K562 (cell line): ENCODE results near the gene OBSCN. TPM values are rescaled to one million over a fixed set of nuclear protein-coding genes. Genes with fewer than 3 reads are reported as not detected.

Experiments
- ATAC-seq: fragments of 200-7000 bp; cut with Tn5 transposase; 3 replicates; pipeline ENCODE4 v1.9.1; 2020; ENCODE audit warnings: moderate library complexity
- BruUV-seq: library from RNA; stranded (reverse); fragments of 400-500 nt; replicated peaks from 2 replicates; lab custom pipeline; 2021; lab: Mats Ljungman, UMichigan
- CTCF ChIA-PET: fragments of 300-600 bp; formaldehyde crosslinking; extraction: SDS; loops from one replicate; lab custom pipeline; 2021; ENCODE audit warnings: low intra/inter-chr PET ratio; lab: Yijun Ruan, JAX
- POLR2A ChIA-PET: fragments of 300-600, 350-650 bp; sonication (Branson Sonifier 250); formaldehyde crosslinking; extraction: SDS; loops from one replicate; lab custom pipeline; 2021; ENCODE audit warnings: antibody characterized with exemption, inconsistent platforms; lab: Yijun Ruan, JAX
- DNase-seq, 4 experiments: peaks; one replicate each; pipeline versions ENCODE4 v3.0.0 to v3.0.0-alpha.2; 2011 to 2018; ENCODE audit warnings: low spot score in 3 of 4, mixed read lengths in 3 of 4; ENCODE audit errors: extremely low read depth in 1 of 4
- FAIRE-seq: peaks from 2 replicates; lab custom pipeline; 2011; peaks lifted over from hg19 to GRCh38; lab: Jason Lieb, UNC
- H2AFZ ChIP-seq: 2 replicates; pipeline ENCODE4 v1.6.0; 2011; ENCODE audit warnings: low read depth, low read length, control low read depth, inconsistent platforms
- H3K27ac ChIP-seq: fragments of 200-600 bp; 3 replicates; pipeline ENCODE4 v1.8.0; 2011; ENCODE audit warnings: low read depth, mild to moderate bottlenecking, control low read depth, inconsistent platforms, low read length, moderate library complexity, mixed read lengths; ENCODE audit errors: extremely low read depth
- H3K27me3 ChIP-seq, 2 experiments: fragments of 300-600 bp in 1 of 2; 2 replicates in 1 of 2; 3 replicates in 1 of 2; pipeline versions ENCODE4 v1.6.0 to v1.8.0; 2011; ENCODE audit warnings: inconsistent platforms in 2 of 2, low read length in 2 of 2, mild to moderate bottlenecking in 1 of 2, mixed read lengths in 1 of 2, moderate library complexity in 1 of 2; ENCODE audit not compliant: control insufficient read depth in 2 of 2, insufficient read depth in 2 of 2
- H3K36me3 ChIP-seq: fragments of 300-600 bp; 3 replicates; pipeline ENCODE4 v1.8.0; 2011; ENCODE audit warnings: mild to moderate bottlenecking, low read length, inconsistent platforms; ENCODE audit not compliant: control insufficient read depth, insufficient read depth
- H3K4me1 ChIP-seq, 2 experiments: fragments of 200-600 bp in 1 of 2; replicated peaks in 1 of 2; 2 replicates in 1 of 2; 3 replicates in 1 of 2; pipeline versions ENCODE4 v1.5.1 to v1.8.0; 2011; ENCODE audit warnings: inconsistent platforms in 2 of 2, low read length in 2 of 2, mild to moderate bottlenecking in 1 of 2, mixed read lengths in 1 of 2, moderate library complexity in 1 of 2; ENCODE audit not compliant: control insufficient read depth in 2 of 2, insufficient read depth in 2 of 2
- H3K4me2 ChIP-seq: 2 replicates; pipeline ENCODE4 v1.6.1; 2011; ENCODE audit warnings: low read length, control low read depth, inconsistent platforms, mixed read lengths; ENCODE audit not compliant: insufficient read depth
- H3K4me3 ChIP-seq: fragments of 200-600 bp; sonication (generic), shearing (Covaris generic); 2 replicates; pipeline ENCODE4 v1.5.1; 2016; ENCODE audit warnings: control low read depth, inconsistent platforms
- H3K79me2 ChIP-seq: fragments of 200-600 bp; 3 replicates; pipeline ENCODE4 v1.8.0; 2011; ENCODE audit warnings: low read length, inconsistent platforms; ENCODE audit not compliant: control insufficient read depth, insufficient read depth
- H3K9ac ChIP-seq, 2 experiments: 2 replicates each; pipeline versions ENCODE4 v1.6.0 to v1.6.1; 2011; ENCODE audit warnings: low read depth in 2 of 2, low read length in 2 of 2, control low read depth in 1 of 2, inconsistent platforms in 1 of 2, mild to moderate bottlenecking in 1 of 2, mixed read lengths in 1 of 2; ENCODE audit not compliant: insufficient read depth in 1 of 2
- H3K9me1 ChIP-seq: one replicate; pipeline ENCODE4 v1.6.0; 2011; ENCODE audit warnings: inconsistent platforms, mild to moderate bottlenecking, low read length, moderate library complexity; ENCODE audit not compliant: control insufficient read depth, insufficient read depth
- H3K9me3 ChIP-seq: replicated peaks from 2 replicates; pipeline ENCODE4 v1.5.1; 2011; ENCODE audit warnings: low read depth, low read length, inconsistent platforms; ENCODE audit not compliant: control insufficient read depth, insufficient read depth
- H4K20me1 ChIP-seq: replicated peaks from 2 replicates; pipeline ENCODE4 v1.6.1; 2011; ENCODE audit warnings: low read length, inconsistent platforms, mixed read lengths; ENCODE audit not compliant: control insufficient read depth, insufficient read depth
- BHLHE40 ChIP-seq: IDR thresholded peaks from 2 replicates; pipeline ENCODE4 v1.6.1; 2011; ENCODE audit warnings: low read length, improper control_type of control experiment
- FIP1L1 ChIP-seq: fragments of 200-400 bp; formaldehyde crosslinking; IDR thresholded peaks from 2 replicates; pipeline ENCODE4 v1.6.1; 2018; ENCODE audit warnings: mild to moderate bottlenecking, low read depth, low read length; ENCODE audit not compliant: poor library complexity, severe bottlenecking
- GTF3C2 ChIP-seq: IDR thresholded peaks from 3 replicates; pipeline ENCODE4 v1.6.1; 2011; ENCODE audit warnings: borderline replicate concordance, mild to moderate bottlenecking, moderate library complexity; ENCODE audit not compliant: insufficient read length; ENCODE audit errors: extremely low read depth
- HDAC1 ChIP-seq, 2 experiments: fragments of 450-650 bp; IDR thresholded peaks; 2 replicates each; pipeline ENCODE4 v1.6.1; 2016 to 2017; ENCODE audit warnings: inconsistent platforms in 1 of 2, mild to moderate bottlenecking in 1 of 2, moderate library complexity in 1 of 2
- HINFP ChIP-seq: fragments of 450-650 bp; conservative IDR thresholded peaks from 2 replicates; pipeline ENCODE4 v1.6.1; 2016; ENCODE audit warnings: missing genetic modification characterization, low read depth, mild to moderate bottlenecking, control low read depth, missing compliant biosample characterization
- JUN ChIP-seq, 2 experiments: sonication (generic) in 1 of 2; formaldehyde crosslinking in 1 of 2; IDR thresholded peaks; 2 replicates each; pipeline versions ENCODE4 v1.6.1 to v1.8.0; 2012 to 2022; ENCODE audit warnings: borderline replicate concordance in 2 of 2, mild to moderate bottlenecking in 2 of 2, improper control_type of control experiment in 1 of 2, low read depth in 1 of 2, low read length in 1 of 2, missing genetic modification reagents in 1 of 2
- MYNN ChIP-seq, 2 experiments: sonication (generic); formaldehyde crosslinking in 1 of 2; IDR thresholded peaks; 2 replicates each; pipeline versions ENCODE4 v1.5.0 to v1.6.1; 2016 to 2020; ENCODE audit warnings: antibody characterized with exemption in 1 of 2, missing genetic modification reagents in 1 of 2
- NFYB ChIP-seq: IDR thresholded peaks from 2 replicates; pipeline ENCODE4 v1.6.1; 2011; ENCODE audit warnings: mild to moderate bottlenecking, moderate library complexity; ENCODE audit not compliant: insufficient read length; ENCODE audit errors: extremely low read depth
- WGBS: fragments of 100-300 bp; shearing (Covaris generic); methylation state at CpG from one replicate; pipeline ENCODE4 v1.1.6; 2016; ENCODE audit warnings: low coverage, mixed read lengths; ENCODE audit not compliant: insufficient coverage; ENCODE audit errors: missing lambda C conversion rate; 5-methylcytosine and 5-hydroxymethylcytosine counted together
- in situ Hi-C: fragments of 300-500 bp; cut with MboI; formaldehyde crosslinking; loops from 4 replicates; pipeline ENCODE4 v1.15.0; 2018; ENCODE audit warnings: inconsistent platforms, mixed read lengths
- intact Hi-C: fragments of 100-400 bp; cut with micrococcal nuclease; formaldehyde crosslinking; loops from 2 replicates; pipeline ENCODE4 v1.14.2; 2022
- polyA plus RNA-seq, 8 experiments: library from polyadenylated mRNA; depleted of rRNA in 4 of 8; stranded (reverse) in 5 of 8; unstranded in 3 of 8; fragments of >200 nt; fragmentation: Nextera tagmentation in 2 of 8; fragmentation: Illumina TruSeq in 1 of 8; extraction: Ambion mirVana in 2 of 8; extraction: Trizol in 1 of 8; gene quantifications; 2 replicates each; pipeline versions ENCODE4 v1.2.1 to v1.2.3, GENCODE V29; 2011 to 2014; ENCODE audit warnings: inconsistent platforms in 1 of 8, missing spikeins in 1 of 8
- total RNA-seq, 7 experiments: library from RNA; depleted of rRNA in 6 of 7; stranded (reverse); fragments of >200 nt in 6 of 7; fragmentation: Illumina TruSeq in 2 of 7; extraction: Trizol in 2 of 7; gene quantifications; 2 replicates each; pipeline versions ENCODE4 v1.2.1 to v1.2.3, GENCODE V29; 2011 to 2021; ENCODE audit warnings: low replicate concordance in 1 of 7
- TF ChIP-seq, protein P1 (sequence below), 2 experiments: fragments of 150-350 bp in 1 of 2; IDR thresholded peaks; 2 replicates each; pipeline ENCODE4 v1.6.1; 2012 to 2016; ENCODE audit warnings: low read depth in 2 of 2, low read length in 2 of 2, mild to moderate bottlenecking in 1 of 2, moderate library complexity in 1 of 2

OBSCN gene
- total and polyA plus RNA-seq, 9 of the 15 experiments (the other 6 are each of a cell fraction or from before 2014, with no cell fraction given) = 0.18 to 19.7 (median 3.6) TPM

GRCh38 chr1:228212966-228213844 is 5.4 kb downstream of the OBSCN start:
- Histone ChIP-seq H3K4me3 (peak overlapping the region; percentile 55), H3K4me1 (peaks cover 0 to 58% of the 10 kb centered on the region in 2 experiments; a peak in 3 of 5 replicates), H3K27ac (peak overlapping the region; percentile 79; the same call in 2 of the 3 replicates), H4K20me1 (0 out of 2 replicates have a peak, but pooled peaks cover 2% of the 10 kb centered on the region), H3K9me1 (no peaks in the 10 kb centered on the region), H3K79me2 (no peaks in the 10 kb centered on the region), H3K9me3 (peaks cover 3% of the 10 kb centered on the region; the same call in 1 of the 2 replicates), H3K36me3 (no peaks in the 10 kb centered on the region), H3K27me3 (peaks cover 0 to 3% of the 10 kb centered on the region in 2 experiments; a peak in 2 of 5 replicates), H3K4me2 (peak overlapping the region; percentile 90), H2AFZ (peak overlapping the region; percentile 97), H3K9ac (peak overlapping the region; percentile 35 to 94; a peak in 3 of 4 replicates)
- ChIA-PET CTCF (interaction anchor here (1.2 to 2.4 kb wide), 2 partner anchors 300 to 302 kb away, joined by 3 to 15 read pairs; no protein-coding TSS in a partner anchor), POLR2A (interaction anchor here (1.3 to 1.6 kb wide), 3 partner anchors 10 to 302 kb away, joined by 3 to 6 read pairs (median 4); no protein-coding TSS in a partner anchor)
- 2% methylated on average over 44 of the region's 67 CpGs for WGBS
- BruUV-seq = no TSS peak
- in situ Hi-C loops (no loop called here), intact Hi-C loops (loop anchor here (1.0 to 5.0 kb wide), 2 partner anchors 82 to 304 kb away; no protein-coding TSS in a partner anchor)
- FAIRE-seq (peak; percentile 84), DNase-seq (peak; percentile 92 to 98 (median 95)), ATAC-seq (peak; percentile 98)
- no peak for TF ChIP-seq GTF3C2
- peak; percentile 38 for TF ChIP-seq FIP1L1
- TF ChIP-seq MYNN (IDR thresholded peaks at IDR 0.05) = peak; percentile 82
- TF ChIP-seq MYNN (CRISPR knock-in tag; IDR thresholded peaks at IDR 0.05) = no peak
- no peak for TF ChIP-seq NFYB
- peak; percentile 61; the same call in 1 of the 2 replicates for TF ChIP-seq BHLHE40
- TF ChIP-seq JUN (IDR thresholded peaks at IDR 0.05; ENCODE audit: borderline replicate concordance, low read depth, low read length) = peak; percentile 47; the same call in 1 of the 2 replicates
- TF ChIP-seq JUN (CRISPR knock-in tag; IDR thresholded peaks at IDR 0.05; ENCODE audit: borderline replicate concordance) = no peak
- TF ChIP-seq, protein P1, sequence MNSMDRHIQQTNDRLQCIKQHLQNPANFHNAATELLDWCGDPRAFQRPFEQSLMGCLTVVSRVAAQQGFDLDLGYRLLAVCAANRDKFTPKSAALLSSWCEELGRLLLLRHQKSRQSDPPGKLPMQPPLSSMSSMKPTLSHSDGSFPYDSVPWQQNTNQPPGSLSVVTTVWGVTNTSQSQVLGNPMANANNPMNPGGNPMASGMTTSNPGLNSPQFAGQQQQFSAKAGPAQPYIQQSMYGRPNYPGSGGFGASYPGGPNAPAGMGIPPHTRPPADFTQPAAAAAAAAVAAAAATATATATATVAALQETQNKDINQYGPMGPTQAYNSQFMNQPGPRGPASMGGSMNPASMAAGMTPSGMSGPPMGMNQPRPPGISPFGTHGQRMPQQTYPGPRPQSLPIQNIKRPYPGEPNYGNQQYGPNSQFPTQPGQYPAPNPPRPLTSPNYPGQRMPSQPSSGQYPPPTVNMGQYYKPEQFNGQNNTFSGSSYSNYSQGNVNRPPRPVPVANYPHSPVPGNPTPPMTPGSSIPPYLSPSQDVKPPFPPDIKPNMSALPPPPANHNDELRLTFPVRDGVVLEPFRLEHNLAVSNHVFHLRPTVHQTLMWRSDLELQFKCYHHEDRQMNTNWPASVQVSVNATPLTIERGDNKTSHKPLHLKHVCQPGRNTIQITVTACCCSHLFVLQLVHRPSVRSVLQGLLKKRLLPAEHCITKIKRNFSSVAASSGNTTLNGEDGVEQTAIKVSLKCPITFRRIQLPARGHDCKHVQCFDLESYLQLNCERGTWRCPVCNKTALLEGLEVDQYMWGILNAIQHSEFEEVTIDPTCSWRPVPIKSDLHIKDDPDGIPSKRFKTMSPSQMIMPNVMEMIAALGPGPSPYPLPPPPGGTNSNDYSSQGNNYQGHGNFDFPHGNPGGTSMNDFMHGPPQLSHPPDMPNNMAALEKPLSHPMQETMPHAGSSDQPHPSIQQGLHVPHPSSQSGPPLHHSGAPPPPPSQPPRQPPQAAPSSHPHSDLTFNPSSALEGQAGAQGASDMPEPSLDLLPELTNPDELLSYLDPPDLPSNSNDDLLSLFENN (IDR thresholded peaks at IDR 0.05; ENCODE audit: low read depth in 2 of 2, low read length in 2 of 2) = no peak
- no peak for TF ChIP-seq HINFP (tag)
- TF ChIP-seq HDAC1 (IDR thresholded peaks at IDR 0.05) = peak in 1 of 2 experiments; percentile 62; a peak in 1 of 4 replicates
